Measurements from ENCODE around the gene PPFIA2. TPM values are rescaled to one million over a fixed set of nuclear protein-coding genes. Genes with fewer than 3 reads are reported as not detected.

Gene PPFIA2
- total RNA-seq, 1 donor from 2014 or later, result 0.83 TPM

DNA sequence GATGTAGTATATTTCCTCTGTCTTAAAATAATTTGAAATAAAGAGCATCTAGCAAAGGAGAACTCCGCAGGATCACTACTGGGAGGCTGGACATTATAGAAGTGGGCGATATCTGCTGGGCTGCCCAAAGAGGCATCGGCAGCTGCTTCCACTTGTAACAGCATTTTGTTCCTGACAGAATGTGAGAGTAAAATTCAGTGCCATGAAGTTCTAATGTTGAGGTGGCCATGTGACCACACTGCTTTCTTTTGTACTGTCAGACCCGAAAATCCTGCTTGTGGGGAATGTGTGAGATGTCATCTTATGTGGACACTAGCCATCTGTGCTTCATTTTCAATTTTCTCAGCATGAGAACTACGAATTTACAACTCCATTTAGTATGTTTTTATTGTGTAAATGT is 529.4 kb downstream of the PPFIA2 start:
- H3K36me3 ChIP-seq, result peaks cover 4% of the 10 kb centered on the region
- DNase-seq (no peak), ATAC-seq (no peak)
- TF ChIP-seq, protein P1, sequence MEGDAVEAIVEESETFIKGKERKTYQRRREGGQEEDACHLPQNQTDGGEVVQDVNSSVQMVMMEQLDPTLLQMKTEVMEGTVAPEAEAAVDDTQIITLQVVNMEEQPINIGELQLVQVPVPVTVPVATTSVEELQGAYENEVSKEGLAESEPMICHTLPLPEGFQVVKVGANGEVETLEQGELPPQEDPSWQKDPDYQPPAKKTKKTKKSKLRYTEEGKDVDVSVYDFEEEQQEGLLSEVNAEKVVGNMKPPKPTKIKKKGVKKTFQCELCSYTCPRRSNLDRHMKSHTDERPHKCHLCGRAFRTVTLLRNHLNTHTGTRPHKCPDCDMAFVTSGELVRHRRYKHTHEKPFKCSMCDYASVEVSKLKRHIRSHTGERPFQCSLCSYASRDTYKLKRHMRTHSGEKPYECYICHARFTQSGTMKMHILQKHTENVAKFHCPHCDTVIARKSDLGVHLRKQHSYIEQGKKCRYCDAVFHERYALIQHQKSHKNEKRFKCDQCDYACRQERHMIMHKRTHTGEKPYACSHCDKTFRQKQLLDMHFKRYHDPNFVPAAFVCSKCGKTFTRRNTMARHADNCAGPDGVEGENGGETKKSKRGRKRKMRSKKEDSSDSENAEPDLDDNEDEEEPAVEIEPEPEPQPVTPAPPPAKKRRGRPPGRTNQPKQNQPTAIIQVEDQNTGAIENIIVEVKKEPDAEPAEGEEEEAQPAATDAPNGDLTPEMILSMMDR (IDR thresholded peaks at IDR 0.05), result no peak
- no peak overlapping the region for H3K27ac ChIP-seq
- H3K4me1 ChIP-seq, result no peaks in the 10 kb centered on the region
- intact Hi-C loops (cut with DNase I), result no loop called here
- H3K4me3 ChIP-seq, result no peak overlapping the region
- no peaks in the 10 kb centered on the region for H3K9me3 ChIP-seq
- H3K27me3 ChIP-seq (ENCODE audit: low read depth), result no peaks in the 10 kb centered on the region

- Histone ChIP-seq H3K9me3 (no peaks in the 10 kb centered on the region), H3K4me3 (no peak overlapping the region), H3K27me3 (ENCODE audit: low read depth) (no peaks in the 10 kb centered on the region), H3K4me1 (no peaks in the 10 kb centered on the region), H3K36me3 (no peaks in the 10 kb centered on the region), H3K27ac (no peak overlapping the region)
- no peak for DNase-seq
- no peak for ATAC-seq
- TF ChIP-seq, protein P1 (IDR thresholded peaks at IDR 0.05), result no peak
- intact Hi-C loops (cut with DNase I), result no loop called here
Observed at GRCh38 chr12:81224626-81225025, 534.5 kb downstream of the PPFIA2 start.

GRCh38 chr12:81222846-81223592 is 536.1 kb downstream of the PPFIA2 start:
- Histone ChIP-seq H3K27ac (no peak overlapping the region), H3K9me3 (no peaks in the 10 kb centered on the region), H3K4me1 (no peaks in the 10 kb centered on the region), H3K4me3 (no peak overlapping the region), H3K36me3 (no peaks in the 10 kb centered on the region), H3K27me3 (ENCODE audit: low read depth) (no peaks in the 10 kb centered on the region)
- DNase-seq (no peak), ATAC-seq (no peak)
- TF ChIP-seq, protein P1 (IDR thresholded peaks at IDR 0.05), result no peak
- intact Hi-C loops (cut with DNase I), result no loop called here

DNA sequence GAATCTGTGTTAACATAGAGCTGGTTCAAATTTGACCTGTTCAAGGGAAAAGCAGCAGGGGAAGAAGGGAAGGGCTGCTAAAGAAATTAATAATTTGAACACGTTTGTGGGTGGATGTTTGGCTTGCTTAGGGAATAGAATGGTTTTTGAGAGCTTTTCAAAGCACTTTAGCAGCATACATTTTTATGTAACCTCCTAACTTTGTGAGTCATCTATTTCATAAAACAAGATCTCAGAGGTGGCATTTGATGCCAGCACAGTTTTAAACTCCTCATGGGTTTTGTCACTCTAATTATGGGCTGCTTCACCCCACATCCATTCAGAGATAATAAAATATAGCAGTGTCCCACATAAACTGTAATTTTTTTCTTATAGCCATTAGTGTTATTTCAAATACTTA is 537.5 kb downstream of the PPFIA2 start:
- DNase-seq (no peak), ATAC-seq (peak in 1 of 2 donors; percentile 29)
- Histone ChIP-seq H3K9me3 (no peaks in the 10 kb centered on the region), H3K4me3 (no peak overlapping the region), H3K36me3 (no peaks in the 10 kb centered on the region), H3K27me3 (ENCODE audit: low read depth) (no peaks in the 10 kb centered on the region), H3K27ac (no peak overlapping the region), H3K4me1 (no peaks in the 10 kb centered on the region)
- intact Hi-C loops (cut with DNase I), result no loop called here
- TF ChIP-seq, protein P1 (IDR thresholded peaks at IDR 0.05), result no peak

GRCh38 chr12:81216739-81217138 is 542.4 kb downstream of the PPFIA2 start:
- Histone ChIP-seq H3K4me3 (no peak overlapping the region), H3K4me1 (no peaks in the 10 kb centered on the region), H3K9me3 (no peaks in the 10 kb centered on the region), H3K36me3 (no peaks in the 10 kb centered on the region), H3K27me3 (ENCODE audit: low read depth) (no peaks in the 10 kb centered on the region), H3K27ac (no peak overlapping the region)
- TF ChIP-seq, protein P1 (IDR thresholded peaks at IDR 0.05), result no peak
- intact Hi-C loops (cut with DNase I), result no loop called here
- ATAC-seq (no peak), DNase-seq (no peak)
